ENCODE measurements around the gene SLC36A4.
"Not testable (repeated sequence)": the region's sequence is repeated elsewhere in the genome, so short reads cannot be mapped to it uniquely, and the experiment has no call there.

The SLC36A4 gene

DNA sequence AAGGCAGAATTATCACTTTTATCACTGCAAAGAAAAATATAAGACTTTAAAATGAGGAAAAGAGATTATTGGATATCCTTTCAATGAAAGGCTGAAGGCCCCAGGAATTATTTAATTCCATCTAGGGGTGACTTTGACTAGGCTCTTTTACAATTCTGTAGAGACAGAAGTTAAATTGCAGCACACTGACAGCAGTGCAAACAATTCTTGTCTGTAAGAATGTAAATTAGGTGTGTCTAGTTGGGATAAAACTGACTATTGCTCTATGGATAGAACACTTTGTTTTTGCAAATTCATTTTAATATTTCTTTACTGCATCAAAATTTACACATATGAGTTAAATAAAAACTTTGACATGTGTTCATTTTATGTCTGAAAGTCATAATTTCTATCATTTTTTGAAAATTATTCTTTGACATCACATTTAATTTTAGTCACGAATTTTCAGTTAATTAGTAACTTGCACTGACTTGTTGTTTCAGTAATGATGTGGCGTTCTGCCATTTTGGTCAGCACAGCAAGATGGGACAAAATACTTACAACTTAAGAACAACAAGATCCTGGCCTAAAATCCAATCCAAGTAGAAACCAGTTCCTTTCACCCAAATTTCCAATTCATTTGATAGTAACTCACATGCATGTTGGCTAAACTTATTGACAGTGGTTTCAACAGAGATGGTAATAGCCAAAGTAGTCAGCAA lies 75.1 kb downstream of the SLC36A4 start:
- no peak for DNase-seq (ENCODE audit: low read depth in 2 of 2)

DNA sequence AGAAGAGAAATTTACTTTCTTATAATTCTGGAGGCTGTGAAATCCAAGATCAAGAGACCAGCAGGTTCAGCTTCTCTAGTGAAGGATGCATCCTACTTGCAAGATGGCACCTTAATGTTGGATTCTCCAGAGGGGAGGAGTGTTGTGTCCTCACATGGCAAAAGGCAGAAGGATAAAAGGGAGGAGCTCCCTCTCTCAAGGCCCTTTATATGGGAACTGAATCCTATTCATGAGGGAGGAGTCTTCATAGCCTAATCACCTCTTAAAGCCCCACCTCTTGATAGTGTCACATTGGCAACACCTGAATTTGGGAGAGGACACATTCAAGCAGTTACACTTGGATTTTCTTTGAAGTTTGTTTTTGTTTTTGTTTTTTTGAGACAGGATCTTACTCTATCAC lies 79.5 kb downstream of the SLC36A4 start:
- no peak for DNase-seq (ENCODE audit: low read depth in 2 of 2)

- DNase-seq (ENCODE audit: low read depth in 2 of 2), result no peak
Observed at GRCh38 chr11:93117565-93117964, 80.2 kb downstream of the SLC36A4 start.

GRCh38 chr11:93116641-93117441 lies 81.0 kb downstream of the SLC36A4 start:
- no peak for DNase-seq (ENCODE audit: low read depth in 2 of 2)

GRCh38 chr11:93114304-93114703 lies 83.5 kb downstream of the SLC36A4 start:
- DNase-seq (ENCODE audit: low read depth in 2 of 2), result no peak

DNA sequence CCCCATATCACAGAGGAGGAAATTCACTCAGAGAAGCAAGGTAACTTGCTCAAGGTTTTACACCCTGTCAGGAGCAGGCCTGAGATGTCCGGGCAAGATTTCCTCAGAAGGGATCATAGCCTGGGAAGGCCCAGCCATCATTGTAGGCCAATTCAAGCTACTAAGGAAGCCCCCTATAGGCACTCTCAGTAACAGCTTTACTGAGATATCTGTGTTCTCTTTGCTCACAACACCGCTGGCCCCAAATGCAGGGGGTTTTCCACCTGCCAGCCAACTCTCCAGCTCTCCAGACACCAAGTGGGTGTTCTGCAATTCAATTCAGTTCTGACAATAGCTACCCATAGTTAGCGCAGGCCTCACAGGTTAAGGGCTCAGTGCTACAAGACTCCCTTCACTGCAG lies 84.0 kb downstream of the SLC36A4 start:
- no peak for DNase-seq (ENCODE audit: low read depth in 2 of 2)

- DNase-seq (ENCODE audit: low read depth in 2 of 2), result not testable (repeated sequence)
Observed at GRCh38 chr11:93111147-93111546, 86.6 kb downstream of the SLC36A4 start.

DNA sequence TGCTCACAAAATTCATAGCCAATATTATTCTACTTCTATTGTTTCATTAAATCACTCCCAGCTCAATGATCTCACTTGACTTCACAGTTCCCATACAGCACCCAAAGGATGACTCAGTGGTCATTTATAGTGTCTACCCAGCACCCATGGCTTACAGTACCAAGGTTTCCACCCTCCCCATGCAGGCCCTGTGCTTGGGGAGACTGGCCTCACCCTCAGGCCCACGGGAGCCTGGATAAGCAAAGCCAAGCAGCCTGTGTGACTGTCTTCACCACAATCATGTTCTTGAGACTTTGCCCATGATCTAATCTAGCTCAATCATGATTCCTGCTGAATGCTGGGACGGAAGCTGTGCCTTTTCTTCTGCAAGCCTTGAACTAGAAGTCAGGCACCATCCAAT lies 97.6 kb downstream of the SLC36A4 start:
- DNase-seq (ENCODE audit: low read depth in 2 of 2), result no peak

- DNase-seq (ENCODE audit: low read depth in 2 of 2), result no peak
Observed at GRCh38 chr11:93099806-93100205, 98.0 kb downstream of the SLC36A4 start.

Data from stimulated activated CD8-positive, alpha-beta memory T cell treated with anti-CD3 and anti-CD28 coated beads, Interleukin-7, amount 100 ng/mL, for 1 hour (primary cell).